Left colon (tissue), 2 donors: ENCODE measurements around the gene PDGFC. TPM values are rescaled to one million over a fixed set of nuclear protein-coding genes. Genes with fewer than 3 reads are reported as not detected.

ENCODE experiments used
- ATAC-seq: fragments of 200-7000 bp; cut with Tn5 transposase; one replicate; pipeline ENCODE4 v1.9.1; 2020; ENCODE audit warnings: mild to moderate bottlenecking, moderate library complexity
- DNase-seq, 2 donors: peaks; one replicate each; pipeline ENCODE4 v3.0.0-alpha.2; 2020
- intact Hi-C, 2 donors: fragments of 100-400 bp; cut with DNase I in 1 of 2; cut with micrococcal nuclease in 1 of 2; formaldehyde crosslinking; loops; one replicate each; pipeline versions ENCODE4 v1.11.2 to v1.14.0; 2022; cut with DNase I, micrococcal nuclease
- total RNA-seq, 2 donors: library from RNA; stranded (reverse); fragmentation: NEBNext Ultra II Directional; extraction: Animal tissue kit (Norgen Biotek cat#: 25700); gene quantifications; one replicate each; pipeline ENCODE4 v1.2.1, GENCODE V29; 2021
- donor health status: DM: no; HTN: no; CAD: no.
- donor health status: DM: yes; HTN: yes; CAD: no.

PDGFC gene
- total RNA-seq, 2 donors from 2014 or later, result 3.8 to 14.3 TPM

GRCh38 chr4:156956826-156957368 is 14.7 kb downstream of the PDGFC start:
- no peak for ATAC-seq
- intact Hi-C loops, result no loop called here
- no peak for DNase-seq

DNA sequence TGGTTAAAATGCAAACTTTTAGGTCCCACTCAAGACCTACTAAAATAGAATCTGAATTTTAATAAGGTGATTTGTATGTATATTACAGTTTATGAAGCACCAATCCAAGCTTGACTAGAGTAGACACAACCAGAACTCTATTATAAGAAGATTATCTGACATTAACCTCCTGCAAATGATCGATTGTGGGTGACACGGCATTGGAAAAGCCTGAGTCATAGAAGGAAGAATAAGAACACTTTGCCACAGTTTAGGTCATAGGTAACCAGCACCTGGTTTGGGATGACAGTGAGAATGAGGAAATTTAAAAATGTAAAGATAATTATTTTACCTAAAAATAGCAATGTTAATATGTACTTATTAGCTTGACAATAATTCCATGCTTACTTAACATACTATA is 15.2 kb downstream of the PDGFC start:
- DNase-seq (no peak), ATAC-seq (no peak)
- intact Hi-C loops, result no loop called here

DNA sequence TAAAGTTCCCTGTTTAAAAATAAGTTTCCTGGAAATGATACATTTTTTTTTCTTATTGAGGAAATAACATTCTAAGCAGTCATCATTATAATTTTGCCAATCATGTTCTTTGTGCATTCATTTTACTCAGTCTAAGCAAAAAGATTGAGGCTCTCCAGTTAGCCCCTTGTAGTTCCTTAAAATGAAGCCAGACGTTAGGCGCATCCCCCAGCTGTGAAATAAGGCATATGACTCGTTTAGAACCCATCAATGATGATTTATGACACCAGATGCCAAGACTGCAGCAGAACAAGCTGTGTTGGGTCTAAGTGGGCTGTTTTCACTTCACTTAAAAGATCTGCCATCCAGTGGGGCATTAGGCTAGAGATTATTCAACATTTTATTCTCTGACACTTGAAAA is 17.0 kb downstream of the PDGFC start:
- intact Hi-C loops, result no loop called here
- ATAC-seq (no peak), DNase-seq (no peak)

DNA sequence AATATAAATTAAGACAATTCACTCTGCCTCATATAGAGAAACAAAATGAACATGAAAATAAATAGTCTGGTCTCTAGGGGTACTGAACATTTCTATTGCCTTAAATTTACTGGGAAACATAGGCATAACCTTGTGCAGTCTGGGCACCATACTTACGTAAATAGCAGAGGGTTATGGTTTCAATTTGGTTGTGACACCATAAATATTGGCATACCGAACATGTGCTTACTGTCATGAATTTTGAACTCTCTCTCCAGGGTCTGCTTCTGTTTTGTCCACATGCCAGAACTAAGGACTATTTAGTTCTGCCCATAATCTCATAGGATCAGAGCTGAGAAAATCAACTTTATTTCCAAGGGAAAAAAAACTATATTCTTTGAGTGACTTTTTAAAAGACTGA is 17.6 kb downstream of the PDGFC start:
- ATAC-seq (no peak), DNase-seq (no peak)
- intact Hi-C loops, result no loop called here

GRCh38 chr4:156953001-156953400 is 18.6 kb downstream of the PDGFC start:
- no peak for ATAC-seq
- intact Hi-C loops, result no loop called here

GRCh38 chr4:156952078-156952759 is 19.4 kb downstream of the PDGFC start:
- intact Hi-C loops, result no loop called here
- ATAC-seq (no peak), DNase-seq (no peak)

More at GRCh38 chr4:156953001-156953400, 18.6 kb downstream of the PDGFC start:
- DNase-seq, result no peak

DNA sequence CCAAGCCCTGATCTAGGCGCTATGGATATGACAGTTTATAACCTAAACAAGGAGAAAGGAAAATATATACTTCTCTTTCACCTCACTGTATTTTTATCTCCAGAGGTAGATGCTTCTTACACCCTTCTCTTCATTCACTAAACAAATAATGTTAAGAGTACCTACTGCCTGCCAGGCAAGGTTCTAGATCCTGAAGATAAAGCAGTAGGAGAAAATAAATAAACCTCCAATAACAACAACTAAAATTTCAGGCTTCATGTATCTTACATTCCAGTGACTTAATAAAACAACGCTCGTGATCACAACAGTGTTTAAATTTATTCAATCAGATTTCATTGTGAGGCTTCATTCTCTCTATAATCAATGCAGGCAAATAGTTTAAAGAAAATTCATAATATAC is 20.7 kb downstream of the PDGFC start:
- ATAC-seq, result no peak
- intact Hi-C loops, result no loop called here
- no peak for DNase-seq

DNA sequence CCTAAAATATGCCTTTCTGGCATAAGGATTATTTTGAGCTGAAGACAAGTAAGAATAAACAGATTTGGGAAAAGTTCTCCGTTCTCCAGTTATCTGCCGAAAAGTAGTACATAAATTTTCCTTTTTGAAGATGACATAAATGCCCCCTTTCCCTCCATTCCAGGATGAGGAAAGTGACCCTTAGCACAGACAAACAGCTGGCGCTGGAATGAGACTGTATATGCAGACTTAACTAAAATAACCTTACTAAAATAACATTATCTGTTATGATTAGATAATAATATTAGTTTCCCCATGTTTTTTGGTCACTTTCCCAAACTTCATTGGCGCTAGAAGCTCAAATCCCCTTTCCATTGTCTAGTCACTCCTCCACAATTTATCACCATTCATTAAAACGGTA is 21.5 kb downstream of the PDGFC start:
- intact Hi-C loops, result no loop called here
- no peak for DNase-seq

GRCh38 chr4:156949373-156949814 is 22.2 kb downstream of the PDGFC start:
- intact Hi-C loops, result loop anchor here in 1 of 2 donors (10.0 kb wide), 1 partner anchor 175 kb away; no protein-coding TSS in a partner anchor
- no peak for DNase-seq
- no peak for ATAC-seq

More for the DNA sequence above, 21.5 kb downstream of the PDGFC start:
- no peak for ATAC-seq

DNA sequence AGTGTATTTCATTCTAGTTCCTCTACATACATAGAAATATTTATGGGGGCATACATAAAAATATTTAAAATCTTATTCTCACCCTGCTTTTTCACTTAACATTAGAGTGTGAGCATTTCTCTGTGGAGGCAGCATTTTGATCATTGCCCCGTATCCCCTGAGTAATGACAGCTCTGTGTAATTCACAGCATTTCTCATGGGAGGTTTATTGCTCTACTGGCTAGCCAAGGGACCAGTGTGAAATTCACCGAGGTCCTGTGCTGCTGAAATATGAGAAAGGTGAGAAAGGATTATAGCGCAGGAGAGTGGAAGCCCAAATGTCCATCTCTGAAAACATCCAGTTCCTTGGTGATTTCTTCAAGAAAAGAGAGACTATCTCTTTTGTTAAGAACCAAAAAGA is 22.9 kb downstream of the PDGFC start:
- ATAC-seq (no peak), DNase-seq (no peak)
- intact Hi-C loops, result loop anchor here in 1 of 2 donors (10.0 kb wide), 1 partner anchor 174 kb away; no protein-coding TSS in a partner anchor

- ATAC-seq (no peak), DNase-seq (no peak)
- intact Hi-C loops, result loop anchor here in 1 of 2 donors (10.0 kb wide), 1 partner anchor 173 kb away; no protein-coding TSS in a partner anchor
Measured at GRCh38 chr4:156948133-156948532, 23.5 kb downstream of the PDGFC start.

GRCh38 chr4:156946516-156947424 is 24.8 kb downstream of the PDGFC start:
- DNase-seq (no peak), ATAC-seq (peak; percentile 23)
- intact Hi-C loops, result loop anchor here in 1 of 2 donors (10.0 kb wide), 1 partner anchor 172 kb away; no protein-coding TSS in a partner anchor

DNA sequence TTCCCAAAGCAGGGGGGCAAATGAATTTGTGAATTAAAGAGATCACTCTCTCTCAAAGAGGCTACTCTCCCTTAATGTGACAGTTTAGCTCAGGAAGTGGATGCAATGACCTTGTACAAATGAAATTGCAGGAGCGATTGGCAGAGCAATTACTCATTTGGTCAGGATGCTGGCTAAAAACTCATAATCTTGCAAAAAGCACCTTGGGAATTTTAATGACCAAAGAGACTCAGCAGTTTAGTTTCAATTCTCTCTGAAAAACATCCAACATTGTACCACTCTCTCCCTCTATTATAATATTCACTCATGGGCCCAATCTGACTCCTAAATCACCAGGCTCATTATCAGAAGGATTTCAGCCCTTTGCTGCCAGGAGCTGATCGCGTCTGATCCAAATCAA is 26.1 kb downstream of the PDGFC start:
- ATAC-seq (no peak), DNase-seq (no peak)
- intact Hi-C loops, result loop anchor here in 1 of 2 donors (10.0 kb wide), 1 partner anchor 171 kb away; no protein-coding TSS in a partner anchor

DNA sequence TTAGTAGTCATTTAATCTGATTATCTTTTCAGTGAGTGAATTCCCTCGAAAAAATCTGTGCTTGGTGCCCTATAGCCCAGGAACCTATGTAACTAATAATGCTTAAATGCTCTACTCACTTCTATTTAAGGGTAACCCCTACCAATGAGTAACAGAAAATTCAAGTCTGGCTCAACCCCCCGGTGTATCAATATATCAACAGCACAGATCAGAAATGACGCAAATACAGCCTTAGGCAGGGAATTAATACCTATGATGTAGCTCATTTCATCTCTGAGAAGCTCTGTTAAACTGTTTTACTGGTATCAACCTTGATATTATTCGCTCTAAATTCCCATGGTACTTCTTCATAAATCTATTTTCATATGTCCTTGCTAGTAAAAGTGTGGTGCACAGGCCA is 28.6 kb downstream of the PDGFC start:
- intact Hi-C loops, result loop anchor here in 1 of 2 donors (10.0 kb wide), 1 partner anchor 168 kb away; no protein-coding TSS in a partner anchor
- DNase-seq (no peak), ATAC-seq (no peak)

GRCh38 chr4:156941940-156942548 is 29.6 kb downstream of the PDGFC start:
- intact Hi-C loops, result loop anchor here in 1 of 2 donors (10.0 kb wide), 1 partner anchor 167 kb away; no protein-coding TSS in a partner anchor
- ATAC-seq (peak; percentile 71), DNase-seq (peak; percentile 13 to 54)

DNA sequence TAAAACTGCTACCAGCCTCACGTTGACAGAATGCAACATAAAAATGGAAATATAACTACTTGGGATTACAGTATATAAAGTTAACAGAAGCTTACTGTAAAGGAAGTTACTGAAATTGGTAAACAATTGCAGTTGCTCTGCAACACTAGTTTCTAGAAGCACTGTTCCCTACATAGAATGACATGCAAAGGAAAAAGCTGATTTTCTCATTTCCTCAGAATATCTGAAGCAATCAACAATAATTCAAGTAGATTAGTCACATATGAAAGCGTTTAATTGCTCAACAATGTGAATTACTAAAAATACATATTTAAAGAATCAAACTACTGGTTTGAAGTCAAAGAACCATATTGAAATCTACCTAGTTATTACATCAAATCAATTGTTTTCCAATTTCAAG is 31.8 kb downstream of the PDGFC start:
- DNase-seq, result no peak
- no peak for ATAC-seq
- intact Hi-C loops, result loop anchor here in 1 of 2 donors (10.0 kb wide), 1 partner anchor 165 kb away; no protein-coding TSS in a partner anchor

DNA sequence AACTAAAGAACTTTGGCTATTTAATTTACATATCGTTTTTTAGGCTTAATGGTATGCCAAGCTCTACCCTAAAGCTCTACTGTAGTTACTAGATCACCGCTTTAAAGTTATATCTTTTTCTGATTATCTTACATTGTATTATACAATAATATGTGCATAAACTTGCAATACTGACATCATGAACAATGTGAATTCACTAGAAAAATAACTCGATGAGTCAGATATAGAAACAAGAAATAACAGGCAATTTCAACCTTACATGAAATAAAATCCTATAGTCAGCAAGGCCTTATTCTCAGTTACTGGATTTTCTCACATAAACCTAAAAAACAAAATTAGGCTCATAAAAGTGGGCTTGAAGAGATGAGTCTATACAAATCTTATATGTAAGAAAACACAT is 32.5 kb downstream of the PDGFC start:
- ATAC-seq (no peak), DNase-seq (no peak)
- intact Hi-C loops, result no loop called here

DNA sequence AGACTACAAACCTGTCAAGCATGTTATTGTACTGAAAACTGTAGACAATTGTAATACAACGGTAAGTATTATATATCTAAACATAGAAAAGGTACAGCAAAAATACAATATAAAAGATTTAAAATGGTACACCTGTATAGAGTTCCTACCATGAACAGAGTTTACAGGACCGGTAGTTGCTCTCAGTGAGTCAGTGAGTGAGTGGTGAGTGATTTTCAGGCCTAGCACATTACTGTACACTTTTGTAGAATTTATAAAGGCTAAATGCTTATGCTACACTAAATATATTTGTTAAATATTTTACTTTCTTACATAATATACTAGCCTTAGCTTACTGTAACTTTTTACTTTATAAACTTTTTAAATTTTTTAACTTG is 37.4 kb downstream of the PDGFC start:
- ATAC-seq, result no peak
- DNase-seq, result no peak
- intact Hi-C loops, result no loop called here
